Small intestine (tissue), 7 donors: ENCODE data around the gene ADAT3. TPM values are rescaled to one million over a fixed set of nuclear protein-coding genes. Genes with fewer than 3 reads are reported as not detected.

Experiments
- DNase-seq, 2 donors: peaks; one replicate each; pipeline versions ENCODE4 v3.0.0 to v3.0.0-alpha.2; 2013
- FAIRE-seq: peaks from 2 replicates; lab custom pipeline; 2012; peaks lifted over from hg19 to GRCh38; lab: Jason Lieb, UNC
- H3K27ac ChIP-seq, 3 donors: one replicate each; pipeline ENCODE4 v1.5.1; 2013; ENCODE audit warnings: low read length in 2 of 3, mild to moderate bottlenecking in 2 of 3, control low read depth in 1 of 3, inconsistent platforms in 1 of 3, low read depth in 1 of 3, moderate library complexity in 1 of 3
- H3K27me3 ChIP-seq, 3 donors: one replicate each; pipeline ENCODE4 v1.6.1; 2013; ENCODE audit warnings: low read length in 3 of 3, inconsistent platforms in 1 of 3; ENCODE audit not compliant: control insufficient read depth in 3 of 3, insufficient read depth in 3 of 3
- H3K36me3 ChIP-seq, 3 donors: one replicate each; pipeline ENCODE4 v1.6.1; 2013; ENCODE audit warnings: low read length in 3 of 3, inconsistent platforms in 1 of 3, low read depth in 1 of 3, mild to moderate bottlenecking in 1 of 3, moderate library complexity in 1 of 3; ENCODE audit not compliant: control insufficient read depth in 3 of 3, insufficient read depth in 2 of 3
- H3K4me1 ChIP-seq, 3 donors: one replicate each; pipeline ENCODE4 v1.6.1; 2013; ENCODE audit warnings: low read length in 2 of 3, inconsistent platforms in 1 of 3, low read depth in 1 of 3, mild to moderate bottlenecking in 1 of 3, moderate library complexity in 1 of 3; ENCODE audit not compliant: control insufficient read depth in 3 of 3, insufficient read depth in 2 of 3
- H3K4me3 ChIP-seq, 3 donors: one replicate each; pipeline ENCODE4 v1.5.1; 2013; ENCODE audit warnings: low read length in 3 of 3, control low read depth in 1 of 3, inconsistent platforms in 1 of 3, low read depth in 1 of 3, mild to moderate bottlenecking in 1 of 3, moderate library complexity in 1 of 3
- H3K9me3 ChIP-seq, 2 donors: one replicate each; pipeline ENCODE4 v1.6.1; 2013; ENCODE audit warnings: low read depth in 1 of 2, low read length in 1 of 2; ENCODE audit not compliant: control insufficient read depth in 2 of 2, insufficient read depth in 1 of 2
- WGBS, 3 donors: extraction: QIAGEN DNeasy Blood & Tissue Kit; methylation state at CpG; one replicate each; pipeline ENCODE4 v1.1.7; 2013; 5-methylcytosine and 5-hydroxymethylcytosine counted together
- polyA plus RNA-seq, 4 donors: library from polyadenylated mRNA; stranded (reverse) in 3 of 4; unstranded in 1 of 4; fragments of 200-250 nt in 3 of 4; fragments of 120-200 nt in 1 of 4; gene quantifications; one replicate each; pipeline versions ENCODE4 v1.2.1 to v1.2.3, GENCODE V29; 2013
- donor health status: healthy with polysubstance abuse.
- donor health status: control.
- donor health status: control.
- donor health status: Bipolar disorder and iron deficiency.
- donor health status: healthy.

Gene ADAT3
- polyA plus RNA-seq, 4 donors = 4.7 to 38.1 (median 23.1) TPM

DNA sequence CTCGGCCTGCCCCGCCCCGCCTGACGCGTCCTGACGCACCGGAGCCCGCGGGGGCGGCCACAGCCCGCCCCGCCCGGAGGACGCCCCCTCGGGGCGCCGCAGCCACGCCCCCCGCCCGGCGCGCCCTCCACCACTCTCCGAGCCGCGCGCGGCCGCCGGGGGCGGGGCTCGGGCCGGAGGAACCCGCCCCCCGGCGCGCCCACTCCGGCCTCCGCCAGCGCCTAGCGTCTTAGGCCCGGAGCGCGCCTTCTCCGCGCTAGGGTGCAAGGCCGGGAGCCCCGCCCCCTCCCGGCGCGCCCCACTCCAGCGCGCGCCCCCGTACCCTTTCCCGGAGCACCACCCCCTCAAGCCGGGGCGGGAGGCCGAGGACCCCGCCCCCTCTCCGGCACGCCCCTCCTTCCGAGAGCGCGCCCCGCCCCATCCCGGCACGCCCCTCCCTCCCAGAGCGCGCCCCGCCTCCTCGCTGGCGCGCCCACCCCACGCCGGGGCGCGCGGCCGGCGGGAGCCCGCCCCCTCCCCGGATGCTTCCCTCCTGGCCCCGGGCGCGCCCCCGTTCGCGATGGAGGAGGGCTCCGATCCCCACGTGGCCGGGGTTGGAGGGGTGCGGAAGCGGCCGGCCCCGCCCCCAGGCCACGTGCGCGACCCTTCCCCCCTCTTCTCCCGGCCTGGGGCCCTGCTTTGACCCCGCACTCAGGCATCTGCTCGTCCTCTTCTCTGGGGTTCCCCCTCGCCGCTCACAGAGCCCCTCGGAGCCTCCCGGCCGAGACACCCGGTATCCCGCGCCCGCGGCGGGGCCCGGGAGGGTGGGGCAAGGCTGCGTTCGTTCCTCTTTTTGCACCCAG lies 41.3 kb upstream of the ADAT3 start:
- WGBS, 3 donors = 1 to 2% (median 1%) methylated on average over 25 to 115 of the region's 115 CpGs
- FAIRE-seq (no peak), DNase-seq (peak; percentile 91 to 98)
- H3K9me3 ChIP-seq = no peaks in the 10 kb centered on the region
- peaks cover 0 to 2% (median 0%) of the 10 kb centered on the region in 3 donors for H3K36me3 ChIP-seq
- peak overlapping the region; percentile 34 to 93 (median 91) for H3K27ac ChIP-seq
- no peaks in the 10 kb centered on the region for H3K27me3 ChIP-seq
- H3K4me3 ChIP-seq = peak overlapping the region; percentile 83 to 94 (median 92)
- H3K4me1 ChIP-seq = peaks cover 8 to 39% (median 23%) of the 10 kb centered on the region in 3 donors

DNA sequence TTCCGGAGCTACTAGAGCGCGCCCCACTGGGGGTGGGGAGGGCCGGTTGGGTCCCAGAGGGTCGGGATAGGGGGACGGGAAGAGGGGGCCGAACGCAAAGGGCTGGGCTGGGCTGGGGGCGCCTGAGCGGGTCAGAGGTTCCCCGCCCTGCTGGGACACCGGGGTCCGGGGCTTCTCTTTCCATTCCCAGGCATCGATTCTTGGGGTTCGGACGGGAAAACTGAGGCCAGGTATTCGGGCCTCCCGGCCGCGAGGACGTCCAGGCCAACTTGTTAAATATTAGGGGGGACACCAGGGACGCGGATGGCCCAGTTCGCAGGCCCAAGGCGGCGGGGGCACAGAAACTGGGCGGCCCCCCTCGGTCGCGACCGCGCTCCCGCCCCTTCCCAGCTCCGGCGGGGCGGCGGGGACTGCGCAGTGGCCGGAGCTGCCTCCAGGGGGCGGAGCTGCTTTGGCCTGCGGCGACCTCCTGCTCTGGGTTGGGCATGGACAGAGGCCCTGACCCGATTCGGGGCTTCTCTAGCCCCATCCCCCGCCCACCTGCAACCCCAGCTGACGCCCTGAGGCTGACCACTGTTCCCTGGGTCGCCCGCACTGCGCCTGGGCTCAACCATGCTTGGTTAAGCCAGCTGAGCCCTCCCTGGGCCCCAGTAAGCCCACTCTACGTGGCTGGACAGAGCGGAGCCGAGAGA lies 40.6 kb upstream of the ADAT3 start:
- Histone ChIP-seq H3K4me3 (peak overlapping the region; percentile 83 to 94 (median 92)), H3K9me3 (no peaks in the 10 kb centered on the region), H3K36me3 (peaks cover 0 to 4% (median 0%) of the 10 kb centered on the region in 3 donors), H3K27ac (peak overlapping the region; percentile 34 to 93 (median 91)), H3K4me1 (peaks cover 3 to 32% (median 17%) of the 10 kb centered on the region in 3 donors), H3K27me3 (no peaks in the 10 kb centered on the region)
- DNase-seq (peak; percentile 45 to 84), FAIRE-seq (no peak)
- WGBS, 3 donors = 4 to 5% (median 4%) methylated on average over 25 to 52 of the region's 52 CpGs

DNA sequence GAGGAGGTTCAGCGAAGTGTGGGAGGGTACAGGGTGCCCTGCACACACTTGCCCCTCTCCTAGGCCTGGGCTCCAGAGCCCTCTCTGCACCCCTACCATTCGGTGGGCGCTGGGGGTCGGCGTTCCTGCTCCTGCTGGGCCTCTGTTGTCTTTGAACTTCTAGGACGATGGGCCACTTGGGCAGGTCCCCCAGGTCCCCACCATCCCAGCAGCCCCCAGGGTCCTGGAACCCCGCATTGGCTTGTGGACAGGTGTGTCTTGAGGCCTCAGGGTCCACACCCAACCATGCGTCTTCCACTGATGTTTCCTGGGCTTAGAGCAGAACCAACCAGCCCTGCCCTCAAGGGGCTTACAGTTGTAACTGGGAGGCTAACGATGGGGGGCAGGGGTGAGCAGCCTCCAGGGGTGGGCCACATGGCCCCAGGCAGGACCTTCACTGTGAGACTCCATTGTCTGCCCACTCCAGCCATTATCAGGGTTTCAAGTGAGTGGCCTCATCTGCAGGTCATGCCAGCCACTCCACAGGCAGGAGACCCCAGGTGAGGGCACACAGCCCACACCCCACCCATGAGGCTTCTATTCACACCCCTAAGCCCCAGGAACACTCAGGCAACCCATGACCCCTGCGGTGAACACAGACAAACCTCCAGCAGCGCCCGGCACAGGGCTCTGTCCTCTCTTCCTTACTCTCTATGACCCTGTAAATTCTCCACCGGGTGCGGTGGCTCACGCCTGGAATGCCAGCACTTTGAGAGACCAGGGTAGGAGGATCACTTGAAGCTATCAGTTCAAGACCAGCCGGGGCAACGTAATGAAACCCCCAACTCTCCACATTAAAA lies 39.8 kb upstream of the ADAT3 start:
- H3K27me3 ChIP-seq = no peaks in the 10 kb centered on the region
- peak overlapping the region in 1 of 3 donors; percentile 92 for H3K4me3 ChIP-seq
- 87 to 89% (median 89%) methylated on average over 17 of the region's 17 CpGs for WGBS, 3 donors
- DNase-seq (no peak), FAIRE-seq (no peak)
- H3K9me3 ChIP-seq = no peaks in the 10 kb centered on the region
- peak overlapping the region; percentile 34 to 93 (median 91) for H3K27ac ChIP-seq
- H3K36me3 ChIP-seq = peaks cover 0 to 9% (median 0%) of the 10 kb centered on the region in 3 donors
- peaks cover 3 to 24% (median 12%) of the 10 kb centered on the region in 3 donors for H3K4me1 ChIP-seq

DNA sequence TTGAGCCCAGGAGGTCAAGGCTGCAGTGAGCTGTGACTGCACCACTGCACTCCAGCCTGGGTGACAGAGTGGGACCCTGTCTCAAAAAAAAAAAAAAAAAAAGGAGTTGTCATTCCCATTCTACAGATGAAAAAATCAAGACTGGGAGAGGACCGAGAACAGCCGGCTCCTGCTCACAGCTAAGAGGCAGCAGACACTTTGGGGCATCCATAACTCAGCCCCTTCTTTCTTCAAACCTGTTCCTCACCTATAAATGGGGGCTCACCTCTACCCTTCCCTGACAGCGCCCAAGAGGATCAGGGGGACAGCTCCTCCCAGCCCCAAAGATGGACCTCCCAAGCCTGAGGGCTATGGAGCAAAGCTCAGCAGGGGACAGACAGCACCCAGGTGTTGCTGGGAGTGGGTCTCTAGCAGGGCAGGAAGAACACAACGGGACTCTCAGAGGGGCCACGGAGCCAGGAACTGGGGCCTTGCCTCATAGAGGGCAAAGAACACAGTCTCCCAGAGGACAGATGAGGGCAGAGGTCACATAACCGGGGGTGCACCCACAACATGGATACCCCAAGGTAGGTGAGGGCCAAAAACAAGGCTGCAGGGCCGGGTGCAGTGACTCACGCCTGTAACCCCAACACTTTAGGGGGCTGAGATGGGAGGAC lies 38.4 kb upstream of the ADAT3 start:
- Histone ChIP-seq H3K27ac (no peak overlapping the region), H3K9me3 (no peaks in the 10 kb centered on the region), H3K27me3 (no peaks in the 10 kb centered on the region), H3K4me1 (peaks cover 0 to 10% (median 0%) of the 10 kb centered on the region in 3 donors), H3K4me3 (no peak overlapping the region), H3K36me3 (peaks cover 0 to 22% (median 0%) of the 10 kb centered on the region in 3 donors)
- FAIRE-seq (no peak), DNase-seq (peak; percentile 24 to 39)
- WGBS, 3 donors = 56 to 76% (median 68%) methylated on average over 8 of the region's 8 CpGs

DNA sequence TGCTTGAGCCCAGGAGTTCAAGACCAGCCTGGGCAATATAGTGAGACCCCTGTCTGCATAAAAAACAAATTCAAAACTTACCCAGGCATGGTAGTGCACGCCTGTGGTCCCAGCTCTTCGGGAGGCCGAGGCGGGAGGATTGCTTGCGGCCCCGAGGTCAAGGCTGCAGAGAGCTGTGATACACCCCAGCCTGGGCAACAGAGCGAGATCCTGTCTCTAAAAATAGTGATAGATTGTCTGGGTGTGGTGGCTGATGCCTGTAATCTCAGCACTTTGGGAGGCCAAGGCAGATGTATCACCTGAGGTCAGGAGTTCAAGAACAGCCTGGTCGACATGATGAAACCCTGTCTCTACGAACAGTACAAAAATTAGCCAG lies 37.9 kb upstream of the ADAT3 start:
- WGBS, 3 donors = 85 to 89% (median 88%) methylated on average over 9 of the region's 9 CpGs
- Histone ChIP-seq H3K27ac (no peak overlapping the region), H3K9me3 (no peaks in the 10 kb centered on the region), H3K4me1 (peaks cover 0 to 9% (median 0%) of the 10 kb centered on the region in 3 donors), H3K27me3 (no peaks in the 10 kb centered on the region), H3K36me3 (peaks cover 0 to 21% (median 0%) of the 10 kb centered on the region in 3 donors), H3K4me3 (no peak overlapping the region)
- DNase-seq = no peak
- FAIRE-seq = no peak

DNA sequence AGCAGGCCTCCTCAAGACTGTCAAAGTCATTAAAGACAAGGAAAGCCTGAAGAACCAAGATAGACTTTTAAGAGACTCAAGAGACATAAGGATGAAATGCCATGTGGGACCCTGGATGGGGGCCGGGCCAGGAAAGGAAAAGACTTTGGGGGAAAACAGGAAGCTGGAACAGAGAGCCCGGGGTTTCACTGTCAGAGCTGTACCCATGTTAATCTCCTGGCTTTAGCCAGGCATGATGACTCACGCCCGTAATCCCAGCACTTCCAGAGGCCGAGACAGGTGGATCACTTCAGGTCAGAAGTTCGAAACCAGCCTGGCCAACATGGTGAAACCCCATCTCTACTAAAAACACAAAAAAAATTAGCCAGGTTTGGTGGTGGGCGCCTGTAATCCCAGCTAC lies 36.2 kb upstream of the ADAT3 start:
- H3K4me3 ChIP-seq = no peak overlapping the region
- peaks cover 0 to 37% (median 0%) of the 10 kb centered on the region in 3 donors for H3K36me3 ChIP-seq
- DNase-seq (no peak), FAIRE-seq (no peak)
- H3K27ac ChIP-seq = no peak overlapping the region
- H3K4me1 ChIP-seq = peaks cover 0 to 9% (median 3%) of the 10 kb centered on the region in 3 donors
- no peaks in the 10 kb centered on the region for H3K27me3 ChIP-seq
- WGBS, 3 donors = 79 to 86% (median 80%) methylated on average over 7 of the region's 7 CpGs
- H3K9me3 ChIP-seq = no peaks in the 10 kb centered on the region

DNA sequence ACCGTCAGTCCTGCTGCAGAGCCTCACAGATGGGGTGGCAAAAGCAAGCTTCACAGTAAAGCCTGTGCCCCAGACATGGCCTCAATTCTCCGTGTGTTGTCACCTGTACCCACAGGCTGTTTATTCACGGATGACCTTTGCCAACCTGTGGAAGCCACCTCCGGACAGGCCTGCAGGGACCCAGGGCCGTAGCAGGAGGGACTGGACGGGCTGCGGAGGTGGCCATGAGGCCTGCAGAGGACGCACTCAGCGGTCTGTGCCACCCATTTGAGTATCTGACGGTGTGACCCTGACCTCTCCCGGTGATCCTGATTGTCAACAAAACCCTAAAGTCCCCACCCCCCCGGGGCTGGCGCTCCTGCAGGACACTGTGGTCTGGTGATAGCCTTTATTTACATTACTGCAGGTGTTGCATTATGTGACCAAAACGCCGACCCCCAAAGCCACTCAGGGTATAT lies 34.0 kb upstream of the ADAT3 start:
- no peak for DNase-seq

More for the DNA sequence above, 34.0 kb upstream of the ADAT3 start:
- WGBS, 3 donors = 65 to 81% (median 68%) methylated on average over 15 of the region's 15 CpGs
- no peaks in the 10 kb centered on the region for H3K27me3 ChIP-seq
- H3K4me1 ChIP-seq = peaks cover 0 to 6% (median 5%) of the 10 kb centered on the region in 3 donors
- no peak overlapping the region for H3K27ac ChIP-seq
- no peaks in the 10 kb centered on the region for H3K9me3 ChIP-seq
- H3K4me3 ChIP-seq = no peak overlapping the region
- no peak for FAIRE-seq
- H3K36me3 ChIP-seq = peaks cover 0 to 37% (median 0%) of the 10 kb centered on the region in 3 donors
